NOMO-1 treated with dmso at 0.1 percent for 144 hours (cell line): ENCODE data around the gene KIR2DL1.
"Not testable (repeated sequence)": the region's sequence is repeated elsewhere in the genome, so short reads cannot be mapped to it uniquely, and the experiment has no call there.

Experiments used
- DNase-seq: peaks from one replicate; lab custom pipeline; 2025; ENCODE audit not compliant: unreplicated experiment; lab: John Stamatoyannopoulos, UW

KIR2DL1 gene

GRCh38 chr19:54817670-54818536, 48.3 kb downstream of the KIR2DL1 start:
- no peak for DNase-seq

DNA sequence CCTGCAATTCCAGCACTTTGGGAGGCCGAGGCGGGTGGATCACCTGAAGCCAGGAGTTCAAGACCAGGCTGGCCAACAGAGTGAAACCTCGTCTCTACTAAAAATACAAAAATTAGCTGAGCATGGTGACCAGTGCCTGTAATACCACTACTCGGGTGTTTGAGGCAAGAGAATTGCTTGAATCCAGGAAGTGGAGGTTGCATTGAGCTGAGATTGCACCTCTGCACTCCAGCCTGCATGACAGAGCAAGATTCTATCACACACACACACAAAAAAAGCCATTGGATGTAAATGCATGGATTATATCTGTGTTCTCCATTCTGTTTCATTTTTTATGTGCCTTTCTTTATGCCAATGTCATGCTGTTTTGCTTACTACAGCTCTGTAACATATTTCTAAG, 54.8 kb downstream of the KIR2DL1 start:
- not testable (repeated sequence) for DNase-seq

- not testable (repeated sequence) for DNase-seq
Measured at GRCh38 chr19:54825326-54825725, 55.7 kb downstream of the KIR2DL1 start.

- not testable (repeated sequence) for DNase-seq
Measured at GRCh38 chr19:54828064-54828463, 58.5 kb downstream of the KIR2DL1 start.

DNA sequence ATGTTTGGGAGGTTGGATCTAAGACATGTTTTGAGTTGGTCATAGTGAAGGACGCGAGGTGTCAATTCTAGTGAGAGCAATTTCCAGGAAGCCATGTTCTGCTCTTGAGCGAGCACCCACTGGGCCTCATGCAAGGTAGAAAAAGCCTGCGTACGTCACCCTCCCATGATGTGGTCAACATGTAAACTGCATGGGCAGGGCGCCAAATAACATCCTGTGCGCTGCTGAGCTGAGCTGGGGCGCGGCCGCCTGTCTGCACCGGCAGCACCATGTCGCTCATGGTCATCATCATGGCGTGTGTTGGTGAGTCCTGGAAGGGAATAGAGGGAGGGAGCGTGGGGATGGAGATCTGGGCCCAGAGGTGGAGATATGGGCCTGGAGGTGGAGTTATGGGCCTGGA, 62.9 kb downstream of the KIR2DL1 start, which contains the start of gene KIR2DS4:
TSS of gene KIR2DS4 (plus strand) at position 181 of the 400 bp plus-strand sequence.
- not testable (repeated sequence) for DNase-seq
